ENCODE results near the gene PTBP1. TPM values are rescaled to one million over a fixed set of nuclear protein-coding genes. Genes with fewer than 3 reads are reported as not detected.

Gene PTBP1
- total RNA-seq, 1 donor from 2014 or later: 386 TPM

DNA sequence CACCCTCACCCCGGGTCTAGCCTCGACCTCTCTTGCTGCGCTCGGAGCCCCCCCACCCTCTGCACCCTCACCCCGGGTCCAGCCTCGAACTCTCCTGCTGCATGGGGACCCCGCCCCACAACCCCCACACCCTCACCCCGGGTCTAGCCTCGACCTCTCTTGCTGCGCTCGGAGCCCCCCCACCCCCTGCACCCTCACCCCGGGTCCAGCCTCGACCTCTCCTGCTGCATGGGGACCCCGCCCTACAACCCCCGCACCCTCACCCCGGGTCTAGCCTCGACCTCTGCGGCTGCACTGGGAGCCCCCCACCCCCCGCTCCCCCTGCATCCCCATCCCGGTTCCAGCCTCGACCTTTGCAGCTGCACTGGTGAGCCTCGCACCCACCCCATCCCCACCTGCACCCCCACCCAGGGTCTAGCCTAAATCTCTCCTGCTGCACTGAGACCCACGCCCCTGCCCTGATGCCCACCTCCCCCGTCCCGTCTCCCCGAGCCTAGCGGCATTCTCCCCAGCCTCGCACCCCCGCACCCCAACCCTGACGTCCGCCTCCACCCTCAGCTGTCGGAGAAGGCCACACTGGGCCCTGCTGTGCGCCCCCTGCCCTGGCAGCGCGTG lies 64.0 kb downstream of the PTBP1 start:
- Mint-ChIP-seq H3K27me3 (ENCODE audit: low read depth, unreplicated experiment) (peaks cover 13% of the 10 kb centered on the region), H3K4me1 (ENCODE audit: low read depth, unreplicated experiment) (no peaks in the 10 kb centered on the region), H3K27ac (ENCODE audit: unreplicated experiment) (no peak overlapping the region), H3K36me3 (ENCODE audit: low read depth, unreplicated experiment) (peaks cover 4% of the 10 kb centered on the region), H3K4me3 (ENCODE audit: unreplicated experiment) (no peak overlapping the region), H3K9me3 (ENCODE audit: unreplicated experiment) (no peaks in the 10 kb centered on the region)
- Histone ChIP-seq H2AFZ (ENCODE audit: low read depth, low read length) (no peak overlapping the region), H3K79me2 (ENCODE audit: insufficient read depth, low read length) (no peaks in the 10 kb centered on the region), H3K36me3 (ENCODE audit: insufficient read depth, low read length) (no peaks in the 10 kb centered on the region), H3K27ac (ENCODE audit: low read depth, low read length) (no peak overlapping the region), H3K4me1 (ENCODE audit: insufficient read depth, low read length) (no peaks in the 10 kb centered on the region), H3K27me3 (ENCODE audit: insufficient read depth, low read length) (peaks cover 3% of the 10 kb centered on the region), H3K9me3 (ENCODE audit: insufficient read depth, low read depth, low read length) (no peaks in the 10 kb centered on the region), H4K20me1 (ENCODE audit: insufficient read depth, low read length) (peaks cover 3% of the 10 kb centered on the region), H3K4me2 (ENCODE audit: low read length) (no peak overlapping the region), H3K4me3 (ENCODE audit: insufficient read depth, low read depth, low read length) (no peak overlapping the region), H3K9ac (ENCODE audit: low read length) (no peak overlapping the region)
- DNase-seq (ENCODE audit: low read depth) (no peak), FAIRE-seq (no peak)
- TF ChIP-seq CTCF (IDR thresholded peaks at IDR 0.05; ENCODE audit: insufficient read depth, low read depth, low read length): no peak
- TF ChIP-seq EZH2 (IDR thresholded peaks at IDR 0.05; ENCODE audit: insufficient read depth, low read length): no peak

Small RNAs within 50 kb of the gene (microRNA-seq; reads per million reads assigned to microRNA genes)
- 89.0 reads per million, percentile 65 among the genes with 10 or more reads in this experiment for gene MIR3187
- 67.6 reads per million, percentile 63 among the genes with 10 or more reads in this experiment for gene MIR4745

Other genes with a start within 250 kb of the PTBP1 start
- 807 and 871 TPM in 2 replicates for gene BSG, start 224.9 kb upstream of the PTBP1 start, total RNA-seq
- gene HCN2, start 207.6 kb upstream of the PTBP1 start, total RNA-seq: 4.8 and 5.5 TPM in 2 replicates
- gene POLRMT, start 163.9 kb upstream of the PTBP1 start, total RNA-seq: 43.4 and 45.3 TPM in 2 replicates
- 0.25 TPM in 1 of 2 replicates, not detected in the other for gene FGF22, start 157.6 kb upstream of the PTBP1 start, total RNA-seq
- gene RNF126, start 134.2 kb upstream of the PTBP1 start, total RNA-seq: 58.3 and 58.5 TPM in 2 replicates
- 72.0 and 78.8 TPM in 2 replicates for gene FSTL3, start 121.1 kb upstream of the PTBP1 start, total RNA-seq
- gene PRSS57, start 102.0 kb upstream of the PTBP1 start, total RNA-seq: not detected in 2 replicates
- gene PALM, start 88.5 kb upstream of the PTBP1 start, total RNA-seq: 60.0 and 67.3 TPM in 2 replicates
- 0.36 and 0.43 TPM in 2 replicates for gene MISP, start 46.3 kb upstream of the PTBP1 start, total RNA-seq
- gene PLPPR3, start 24.5 kb downstream of the PTBP1 start, total RNA-seq: 29.2 and 36.5 TPM in 2 replicates
- 1.00 and 1.4 TPM in 2 replicates for gene AZU1, start 30.4 kb downstream of the PTBP1 start, total RNA-seq
- not detected in 2 replicates for gene PRTN3, start 43.5 kb downstream of the PTBP1 start, total RNA-seq
- gene ELANE, start 54.9 kb downstream of the PTBP1 start, total RNA-seq: not detected in 2 replicates
- 0.59 and 0.65 TPM in 2 replicates for gene CFD, start 62.2 kb downstream of the PTBP1 start, total RNA-seq
- 41.4 and 45.0 TPM in 2 replicates for gene MED16, start 95.7 kb downstream of the PTBP1 start, total RNA-seq
- gene RNU6-9, start 96.0 kb downstream of the PTBP1 start, total RNA-seq: not detected in 2 replicates
- gene R3HDM4, start 115.8 kb downstream of the PTBP1 start, total RNA-seq: 57.9 and 60.0 TPM in 2 replicates
- gene KISS1R, start 119.9 kb downstream of the PTBP1 start, total RNA-seq: not detected in 2 replicates
- gene ARID3A, start 128.6 kb downstream of the PTBP1 start, total RNA-seq: 100 and 106 TPM in 2 replicates
- 60.0 and 68.9 TPM in 2 replicates for gene WDR18, start 186.9 kb downstream of the PTBP1 start, total RNA-seq
- 2.5 and 2.7 TPM in 2 replicates for gene GRIN3B, start 203.0 kb downstream of the PTBP1 start, total RNA-seq
- 155 and 173 TPM in 2 replicates for gene TMEM259, start 223.7 kb downstream of the PTBP1 start, total RNA-seq
- gene RNU6-2, start 224.1 kb downstream of the PTBP1 start, total RNA-seq: not detected in 2 replicates
- 781 and 819 TPM in 2 replicates for gene CNN2, start 229.2 kb downstream of the PTBP1 start, total RNA-seq
- 14.3 and 18.4 TPM in 2 replicates for gene ABCA7, start 242.7 kb downstream of the PTBP1 start, total RNA-seq

Measured in astrocyte (in vitro differentiated cells and primary cell).